Activated CD8-positive, alpha-beta memory T cell treated with anti-CD3 and anti-CD28 coated beads, Interleukin-2, amount 50 U/mL, for 48 hours (primary cell): ENCODE measurements around the gene HENMT1.
"Not testable (repeated sequence)": the region's sequence is repeated elsewhere in the genome, so short reads cannot be mapped to it uniquely, and the experiment has no call there.

ENCODE experiments used
- DNase-seq: peaks from one replicate; pipeline ENCODE4 v3.0.0-alpha.2; 2020

The HENMT1 gene

DNA sequence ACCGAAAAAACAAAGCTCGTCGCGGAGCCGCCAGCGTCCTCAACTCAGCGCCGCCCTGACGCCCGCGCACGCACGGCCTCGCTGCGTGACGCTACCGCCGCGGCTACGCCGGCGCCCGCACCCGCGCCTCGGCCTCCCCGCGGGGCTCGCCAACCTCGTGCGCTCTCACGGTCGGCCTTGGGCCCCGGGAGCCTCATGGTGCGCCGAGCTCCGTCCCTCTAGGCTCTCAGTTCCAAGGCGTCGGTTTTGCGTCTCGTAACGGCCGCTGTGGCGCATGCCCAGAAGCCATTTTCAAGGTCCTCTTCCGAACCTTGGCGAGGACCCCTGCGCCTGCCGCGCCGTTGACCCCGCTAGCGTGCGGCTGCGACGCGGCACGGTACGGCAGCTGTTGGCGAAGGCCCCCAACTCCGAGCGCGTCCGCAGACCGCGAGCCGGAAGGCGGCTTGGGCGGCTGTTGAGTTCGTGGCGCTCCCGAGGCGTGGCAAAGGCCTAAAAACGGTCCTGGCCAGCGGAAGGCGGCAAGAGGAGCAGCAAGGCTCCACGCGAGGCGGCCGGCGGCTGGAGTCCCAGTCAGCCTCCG lies at the start of gene HENMT1:
HENMT1 (minus strand) TSS at position 64 of the 580 bp plus-strand sequence. CDS start 1,209 bp downstream, outside the sequence.
- DNase-seq = peak; percentile 85

- peak; percentile 73 for DNase-seq
Measured at GRCh38 chr1:108708691-108709660, 48.1 kb upstream of the HENMT1 start.

DNA sequence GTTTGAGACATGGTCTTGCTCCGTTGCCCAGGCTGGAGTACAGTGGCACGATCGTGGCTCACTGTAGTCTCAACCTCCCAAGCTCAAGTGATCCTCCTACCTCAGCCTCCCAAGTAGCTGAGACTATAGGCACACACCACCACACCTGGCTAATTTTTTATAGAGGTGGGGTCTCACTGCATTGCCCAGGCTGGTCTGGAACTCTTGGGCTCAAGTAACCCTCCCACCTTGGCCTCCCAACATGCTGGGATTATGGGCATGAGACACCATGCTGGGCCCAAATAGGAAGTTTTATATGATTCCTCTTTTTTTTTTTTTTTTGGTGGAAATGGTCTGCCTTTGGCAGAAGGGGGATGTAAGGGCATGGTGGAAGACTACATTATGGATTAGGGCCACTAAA lies 45.8 kb upstream of the HENMT1 start:
- no peak for DNase-seq

GRCh38 chr1:108704496-108704895 lies 43.6 kb upstream of the HENMT1 start:
- DNase-seq = no peak

GRCh38 chr1:108703939-108704338 lies 43.0 kb upstream of the HENMT1 start:
- no peak for DNase-seq

GRCh38 chr1:108702109-108702508 lies 41.2 kb upstream of the HENMT1 start:
- DNase-seq = not testable (repeated sequence)

DNA sequence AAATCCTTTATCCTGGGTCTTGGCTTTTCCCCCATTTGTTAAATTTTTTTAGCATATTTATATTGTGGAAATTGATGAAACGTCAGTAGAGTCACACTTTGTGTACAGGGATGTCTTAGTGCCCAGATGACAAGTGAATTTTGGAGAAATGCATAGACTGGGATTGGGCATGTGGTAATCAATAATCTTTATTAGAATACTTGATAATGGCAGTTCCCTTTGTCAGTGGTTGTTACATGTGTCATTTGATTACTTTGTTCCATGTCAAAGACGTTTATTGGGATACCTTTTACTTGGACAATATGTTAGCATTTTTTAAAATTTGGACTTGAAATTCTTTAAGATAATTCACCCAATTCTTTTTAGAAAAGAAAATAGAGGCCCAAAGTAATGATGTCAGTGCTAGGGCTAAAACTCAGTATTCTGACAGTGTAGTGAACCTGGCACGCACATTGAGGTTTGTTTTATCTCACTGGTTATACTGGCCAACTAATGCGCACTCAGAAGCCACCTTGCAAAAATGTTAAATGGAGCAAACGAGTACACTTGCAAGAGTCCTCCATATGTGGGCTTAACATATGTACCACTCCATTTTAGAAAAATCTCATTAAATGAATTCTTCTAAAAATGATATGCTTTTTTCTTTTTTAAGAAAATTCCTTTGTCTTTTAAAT lies 40.4 kb upstream of the HENMT1 start:
- DNase-seq = no peak

GRCh38 chr1:108699375-108700332 lies 38.8 kb upstream of the HENMT1 start:
- no peak for DNase-seq

DNA sequence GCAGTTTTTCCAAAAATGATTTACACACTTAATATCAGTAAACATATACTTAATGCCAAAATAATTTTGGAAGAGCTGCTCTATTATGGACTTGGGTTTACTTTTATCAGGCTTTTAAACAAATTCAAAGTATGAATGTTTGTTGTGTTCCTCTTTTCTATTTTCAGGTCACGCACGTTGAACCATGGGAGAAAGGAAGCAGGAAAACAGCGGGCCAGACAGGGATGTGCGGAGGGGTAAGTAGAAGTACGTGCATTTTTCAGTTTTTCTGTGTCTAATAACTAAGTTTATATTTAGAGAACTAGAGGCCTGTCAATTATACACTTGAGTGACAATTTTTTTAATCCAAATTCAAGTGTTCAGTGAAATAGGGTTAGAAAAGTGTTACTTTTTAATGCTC lies 34.6 kb upstream of the HENMT1 start:
- no peak for DNase-seq

- DNase-seq = peak; percentile 83
Measured at GRCh38 chr1:108692724-108693655, 32.1 kb upstream of the HENMT1 start.

DNA sequence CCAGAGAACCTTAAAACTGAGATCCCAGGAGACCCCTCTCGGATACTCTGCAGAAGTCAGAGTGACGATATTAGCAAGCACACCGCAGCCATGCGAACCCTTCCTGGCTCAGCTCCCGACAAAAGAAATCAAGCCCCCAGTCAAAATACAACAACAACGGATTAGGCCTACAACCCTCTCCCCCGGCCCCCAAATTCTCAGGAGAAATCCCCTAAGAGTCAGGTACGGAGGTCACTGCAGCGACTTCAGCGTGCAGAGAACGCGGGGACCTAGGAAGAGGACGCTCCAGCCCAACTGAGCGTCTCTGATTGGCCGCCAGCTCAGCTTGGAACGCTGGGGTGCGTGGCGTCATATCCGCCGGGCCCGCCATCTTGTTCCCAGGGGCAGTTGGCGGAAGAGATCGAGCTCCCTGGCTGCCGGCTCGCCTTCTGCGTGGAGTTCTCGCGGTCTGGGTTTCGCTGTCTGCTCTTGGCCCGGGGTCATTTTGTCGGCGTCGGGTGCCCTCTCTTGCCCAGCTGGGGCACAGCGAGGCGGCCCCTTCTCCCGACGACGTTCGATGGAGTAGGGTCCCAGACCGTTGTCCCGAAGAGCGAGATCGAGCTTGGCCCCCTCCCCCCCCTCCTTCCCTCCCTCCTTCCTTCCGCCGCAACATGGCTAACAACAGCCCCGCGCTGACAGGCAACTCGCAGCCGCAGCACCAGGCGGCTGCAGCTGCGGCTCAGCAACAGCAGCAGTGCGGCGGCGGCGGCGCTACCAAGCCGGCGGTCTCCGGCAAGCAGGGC lies 31.2 kb upstream of the HENMT1 start, which contains the start of gene PRPF38B:
PRPF38B (plus strand) TSS at position 369 of the 782 bp plus-strand sequence; CDS start at position 651, 282 bp downstream.
- peak; percentile 96 for DNase-seq

DNA sequence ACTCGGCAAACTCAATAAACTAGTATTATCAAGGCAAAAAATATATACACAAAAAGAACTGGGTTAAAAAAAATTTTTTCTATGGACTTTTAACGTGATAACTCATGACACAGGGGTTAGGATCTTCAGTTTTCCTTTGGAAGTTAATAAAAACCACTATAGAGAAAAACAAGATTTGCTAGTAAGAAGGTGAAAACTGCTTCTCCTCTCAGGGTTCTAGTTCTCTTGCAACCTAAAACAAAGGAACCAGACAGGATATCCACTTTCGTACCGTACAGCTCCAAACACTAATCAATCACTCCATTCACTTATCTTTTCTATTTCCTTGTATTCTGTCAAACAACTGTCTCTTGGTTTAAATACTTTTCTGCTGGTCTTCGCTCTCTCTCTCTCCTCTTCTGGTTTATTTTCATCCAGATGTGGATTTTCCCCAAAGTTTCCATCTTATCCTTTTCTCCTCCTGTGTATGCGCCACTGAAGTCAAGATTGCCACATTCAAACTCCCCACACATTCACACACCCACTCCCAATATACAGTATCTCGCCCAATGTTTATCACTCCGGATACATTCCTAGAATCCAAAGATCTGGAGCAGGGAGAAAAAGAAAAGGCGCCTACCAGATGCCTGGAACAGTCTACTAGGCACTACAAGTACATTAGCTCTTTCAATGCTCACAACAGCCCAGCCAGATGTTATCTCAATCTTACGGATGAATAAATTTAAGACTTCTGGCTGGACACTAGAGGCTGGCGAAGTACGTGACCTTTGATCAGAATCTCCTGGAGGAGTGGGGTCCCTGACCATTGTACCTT lies 30.4 kb upstream of the HENMT1 start:
- no peak for DNase-seq

DNA sequence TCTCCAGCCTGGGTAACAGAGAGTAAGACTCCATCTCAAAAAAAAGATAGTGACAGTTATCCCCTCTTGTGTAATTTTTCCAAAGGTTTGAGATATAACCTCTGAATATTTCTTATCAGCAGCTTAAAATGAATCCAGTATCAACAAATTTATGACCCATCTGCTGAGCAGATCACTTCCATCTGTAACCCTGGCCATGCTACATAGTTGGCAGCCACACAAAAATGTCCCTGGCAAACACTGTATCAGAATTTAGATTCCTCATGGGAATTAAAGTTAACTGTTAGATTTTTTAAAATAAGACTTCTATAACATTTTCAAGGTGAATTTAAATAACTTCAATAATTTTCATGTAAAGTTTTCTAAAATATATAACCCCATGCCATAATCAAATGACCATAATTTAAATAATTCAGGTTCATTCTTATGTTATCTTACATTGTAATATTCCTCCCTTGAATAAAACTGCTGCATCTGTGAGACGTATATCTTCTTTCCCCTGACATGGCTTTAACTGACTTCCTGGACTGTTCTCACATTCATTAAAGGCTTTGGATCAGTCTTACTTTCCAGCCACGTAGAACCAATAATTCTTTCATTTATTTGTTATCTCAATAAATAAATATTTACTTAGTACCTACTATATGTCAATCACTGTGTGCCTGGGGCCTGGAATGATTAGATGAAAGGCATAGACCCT lies 25.9 kb upstream of the HENMT1 start:
- DNase-seq = no peak

GRCh38 chr1:108685529-108685928 lies 24.6 kb upstream of the HENMT1 start:
- no peak for DNase-seq

DNA sequence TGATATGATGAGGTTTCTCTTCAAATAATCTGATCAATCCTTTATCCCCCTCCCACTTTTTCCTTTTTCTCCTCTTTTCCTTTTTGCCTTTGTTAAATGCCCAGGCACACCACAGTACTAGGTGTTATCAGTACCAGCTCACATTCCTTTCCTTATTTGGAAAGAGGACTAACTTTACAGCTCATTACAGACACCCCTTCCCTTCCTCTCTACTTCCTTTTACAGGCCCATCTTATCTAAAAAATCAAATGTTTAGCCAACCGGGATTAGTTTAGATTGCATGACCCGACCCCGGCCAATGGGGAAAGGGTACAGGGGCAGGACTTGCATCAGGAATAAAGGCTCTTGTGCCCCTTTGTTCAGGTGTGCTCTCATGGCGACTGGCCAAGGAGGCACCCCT lies 20.8 kb upstream of the HENMT1 start:
- DNase-seq = not testable (repeated sequence)

DNA sequence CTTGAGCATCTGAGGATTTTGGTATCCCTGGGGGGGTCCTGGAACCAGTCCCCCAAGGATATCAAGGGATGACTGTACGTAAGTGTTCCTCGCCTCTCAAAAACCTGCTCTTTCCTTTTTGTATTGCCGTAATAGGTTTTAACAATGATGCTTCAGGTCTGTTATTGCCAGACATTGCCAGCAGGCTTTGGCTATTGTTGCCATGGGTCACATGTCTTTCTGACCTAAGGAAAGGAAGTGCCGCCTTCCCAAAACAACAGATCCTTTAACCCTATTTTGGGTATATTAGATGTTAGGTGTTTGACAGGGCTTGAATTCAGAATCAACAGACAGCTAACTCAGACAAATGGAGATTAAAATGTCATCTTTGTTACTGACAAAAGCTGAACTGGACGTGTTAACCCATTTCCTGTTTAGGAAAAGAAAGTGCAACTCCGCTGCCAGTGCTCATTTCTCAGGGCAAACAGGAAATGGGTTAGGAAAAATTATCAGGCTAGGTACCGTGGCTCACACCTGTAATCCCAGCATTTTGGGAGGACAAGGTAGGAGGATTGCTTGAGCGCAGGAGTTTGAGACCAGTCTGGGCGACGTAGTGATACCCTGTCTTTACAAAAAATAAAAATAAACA lies 18.8 kb upstream of the HENMT1 start:
- no peak for DNase-seq

- no peak for DNase-seq
Measured at GRCh38 chr1:108678706-108679105, 17.8 kb upstream of the HENMT1 start.

DNA sequence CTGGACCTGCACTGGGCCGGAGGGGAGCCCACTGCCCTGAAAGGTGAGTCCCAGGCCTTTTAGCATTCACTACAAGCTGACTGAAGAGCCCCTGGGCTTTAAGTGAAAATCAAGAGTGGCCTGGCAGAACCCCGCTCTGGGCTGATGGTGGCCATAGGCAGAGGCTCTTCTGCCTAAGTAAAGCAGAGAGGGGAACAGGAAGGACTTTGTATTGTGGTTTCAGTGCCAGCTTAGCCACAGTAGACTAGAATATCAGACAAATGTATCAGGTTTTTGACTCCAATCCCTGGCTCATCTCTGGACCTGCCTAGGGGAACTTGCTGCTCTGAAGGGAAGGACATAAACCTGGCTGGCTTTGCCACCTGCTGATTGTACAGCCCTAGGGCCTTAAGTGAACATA lies 10.2 kb upstream of the HENMT1 start:
- no peak for DNase-seq
